NCI-H2107 treated with DMSO at 0.1 percent for 48 hours (cell line): ENCODE data around the gene TFPT.

Experiments
- DNase-seq: peaks from one replicate; lab custom pipeline; 2025; ENCODE audit not compliant: unreplicated experiment; lab: John Stamatoyannopoulos, UW

TFPT gene

GRCh38 chr19:54115109-54116063 is at the start of gene TFPT, which contains the start of gene PRPF31:
Gene TFPT, minus strand, starts transcription at chr19:54115657. Its CDS starts 388 bp downstream, at chr19:54115269.
Gene PRPF31, plus strand, starts transcription at chr19:54115754. Its CDS starts 2,525 bp downstream, at chr19:54118279.
- DNase-seq: peak; percentile 94

GRCh38 chr19:54165222-54165621 is 49.8 kb upstream of the TFPT start:
- DNase-seq: no peak

- DNase-seq: no peak
These were observed 49.1 kb upstream of the TFPT start for GRCh38 chr19:54164369-54165068.

GRCh38 chr19:54162884-54163283 is 47.4 kb upstream of the TFPT start:
- DNase-seq: no peak

GRCh38 chr19:54162241-54162805 is 46.9 kb upstream of the TFPT start:
- DNase-seq: no peak

GRCh38 chr19:54160854-54161253 is 45.4 kb upstream of the TFPT start:
- peak; percentile 18 for DNase-seq

GRCh38 chr19:54160182-54160811 is 44.8 kb upstream of the TFPT start:
- DNase-seq: no peak

GRCh38 chr19:54159352-54160181 is 44.1 kb upstream of the TFPT start, which contains the start of gene LENG1:
Gene LENG1, minus strand, starts transcription at chr19:54159721. Its CDS starts 26 bp downstream, at chr19:54159695.
- DNase-seq: peak; percentile 98

- DNase-seq: no peak
These were observed 43.4 kb upstream of the TFPT start for GRCh38 chr19:54158812-54159351.

GRCh38 chr19:54156953-54157352 is 41.5 kb upstream of the TFPT start:
- no peak for DNase-seq

GRCh38 chr19:54156490-54156889 is 41.0 kb upstream of the TFPT start:
- DNase-seq: no peak

GRCh38 chr19:54155694-54156093 is 40.2 kb upstream of the TFPT start:
- DNase-seq: no peak

- no peak for DNase-seq
These were observed 39.3 kb upstream of the TFPT start for GRCh38 chr19:54154603-54155345.

GRCh38 chr19:54153731-54154326 is 38.4 kb upstream of the TFPT start:
- no peak for DNase-seq

GRCh38 chr19:54152878-54153524 is 37.5 kb upstream of the TFPT start:
- no peak for DNase-seq

- no peak for DNase-seq
These were observed 36.8 kb upstream of the TFPT start for GRCh38 chr19:54152267-54152666.

- DNase-seq: no peak
These were observed 36.0 kb upstream of the TFPT start for GRCh38 chr19:54151362-54152035.
